Prostate gland (tissue), 2 donors: ENCODE measurements around the gene METRNL.

ENCODE experiments used
- POLR2A ChIP-seq: fragments of 450-650 bp; IDR thresholded peaks from one replicate; pipeline ENCODE4 v1.6.1; 2016; ENCODE audit warnings: antibody characterized with exemption, mild to moderate bottlenecking
- TF ChIP-seq, protein P1 (sequence below), 4 experiments: fragments of 200-600 bp in 2 of 4; fragments of 450-650 bp in 2 of 4; sonication (generic) in 2 of 4; IDR thresholded peaks; 1 replicate in 3 of 4; 2 replicates in 1 of 4; pipeline ENCODE4 v1.5.1; 2016 to 2019; ENCODE audit warnings: antibody characterized with exemption in 4 of 4, mild to moderate bottlenecking in 2 of 4, moderate library complexity in 2 of 4

DNA sequence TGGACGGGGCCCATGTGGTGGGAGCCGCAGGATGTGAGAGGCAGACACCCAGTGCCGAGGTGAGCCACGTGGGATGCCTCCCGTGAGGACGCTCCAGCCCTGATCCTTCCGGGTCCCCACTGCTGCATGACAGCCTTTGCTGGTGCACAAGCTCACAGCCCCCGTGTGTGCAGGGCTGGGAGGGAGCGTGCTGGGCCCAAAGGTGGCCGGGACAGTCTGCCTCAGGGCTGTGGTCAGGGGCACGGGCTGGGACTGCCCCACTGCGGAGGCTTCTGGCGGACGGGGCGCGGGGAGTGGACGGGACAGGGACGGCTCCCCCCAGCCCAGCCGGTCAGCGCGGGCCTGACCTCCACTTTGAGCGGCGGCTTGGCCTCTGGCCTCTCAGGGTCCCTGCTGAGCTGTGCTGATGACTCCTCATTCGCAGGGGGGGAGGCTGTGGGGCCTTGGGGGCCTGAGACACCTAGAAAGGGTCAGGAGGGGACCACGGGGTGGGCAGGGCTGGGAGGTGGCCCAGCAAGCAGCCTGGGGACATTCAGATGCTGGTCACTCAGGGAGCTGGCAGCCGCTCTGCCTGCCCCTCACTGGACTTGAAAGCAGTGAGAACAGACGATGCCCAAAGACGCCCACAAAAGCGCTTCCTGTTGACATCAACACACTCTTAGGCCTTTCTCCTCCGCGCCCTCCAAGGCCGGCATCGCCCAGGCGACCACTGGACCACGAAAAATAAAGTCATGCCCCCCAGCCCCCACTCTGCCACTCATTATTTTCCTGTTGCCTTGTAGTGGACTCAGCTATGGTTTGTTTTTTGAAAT, 9.3 kb upstream of the METRNL start:
- TF ChIP-seq, protein P1, sequence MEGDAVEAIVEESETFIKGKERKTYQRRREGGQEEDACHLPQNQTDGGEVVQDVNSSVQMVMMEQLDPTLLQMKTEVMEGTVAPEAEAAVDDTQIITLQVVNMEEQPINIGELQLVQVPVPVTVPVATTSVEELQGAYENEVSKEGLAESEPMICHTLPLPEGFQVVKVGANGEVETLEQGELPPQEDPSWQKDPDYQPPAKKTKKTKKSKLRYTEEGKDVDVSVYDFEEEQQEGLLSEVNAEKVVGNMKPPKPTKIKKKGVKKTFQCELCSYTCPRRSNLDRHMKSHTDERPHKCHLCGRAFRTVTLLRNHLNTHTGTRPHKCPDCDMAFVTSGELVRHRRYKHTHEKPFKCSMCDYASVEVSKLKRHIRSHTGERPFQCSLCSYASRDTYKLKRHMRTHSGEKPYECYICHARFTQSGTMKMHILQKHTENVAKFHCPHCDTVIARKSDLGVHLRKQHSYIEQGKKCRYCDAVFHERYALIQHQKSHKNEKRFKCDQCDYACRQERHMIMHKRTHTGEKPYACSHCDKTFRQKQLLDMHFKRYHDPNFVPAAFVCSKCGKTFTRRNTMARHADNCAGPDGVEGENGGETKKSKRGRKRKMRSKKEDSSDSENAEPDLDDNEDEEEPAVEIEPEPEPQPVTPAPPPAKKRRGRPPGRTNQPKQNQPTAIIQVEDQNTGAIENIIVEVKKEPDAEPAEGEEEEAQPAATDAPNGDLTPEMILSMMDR (IDR thresholded peaks at IDR 0.05) = no peak
- no peak for TF ChIP-seq POLR2A
